OCI-LY7 (cell line): Measurements from ENCODE around the gene PPFIA2. TPM values are rescaled to one million over a fixed set of nuclear protein-coding genes. Genes with fewer than 3 reads are reported as not detected.
"Not testable (repeated sequence)": the region's sequence is repeated elsewhere in the genome, so short reads cannot be mapped to it uniquely, and the experiment has no call there.

Experiments used
- BruUV-seq: library from RNA; stranded (reverse); fragments of 400-500 nt; replicated peaks from 2 replicates; lab custom pipeline; 2021; lab: Mats Ljungman, UMichigan
- CTCF ChIA-PET: fragments of 300-600 bp; sonication (Branson Sonifier 250); formaldehyde crosslinking; loops from one replicate; lab custom pipeline; 2022; ENCODE audit warnings: antibody characterized with exemption; ENCODE audit not compliant: unreplicated experiment; lab: Charles Lee
- POLR2A ChIA-PET: fragments of 300-600 bp; sonication (Branson Sonifier 250); formaldehyde crosslinking; loops from one replicate; lab custom pipeline; 2022; ENCODE audit warnings: antibody characterized with exemption; lab: Charles Lee
- DNase-seq: peaks from one replicate; pipeline ENCODE4 v3.0.0-alpha.2; 2015; ENCODE audit warnings: low spot score
- H2AFZ ChIP-seq: fragments of 200-600 bp; sonication (generic), shearing (Covaris generic); 2 replicates; pipeline ENCODE4 v1.6.1; 2014; ENCODE audit warnings: mild to moderate bottlenecking, antibody characterized with exemption, low read length, moderate library complexity
- H3K27ac ChIP-seq: fragments of 200-600 bp; sonication (generic); 2 replicates; pipeline ENCODE4 v1.5.1; 2014; ENCODE audit warnings: mixed run types, low read depth, mild to moderate bottlenecking, moderate library complexity, low read length, inconsistent platforms; ENCODE audit not compliant: poor library complexity, severe bottlenecking
- H3K36me3 ChIP-seq: fragments of 200-600 bp; sonication (generic); 2 replicates; pipeline ENCODE4 v1.6.1; 2014; ENCODE audit warnings: mild to moderate bottlenecking, antibody characterized with exemption, low read length, moderate library complexity, mixed read lengths; ENCODE audit not compliant: insufficient read depth
- H3K4me1 ChIP-seq: fragments of 200-600 bp; sonication (generic); 2 replicates; pipeline ENCODE4 v1.5.1; 2014; ENCODE audit warnings: mild to moderate bottlenecking, low read length; ENCODE audit not compliant: insufficient read depth, poor library complexity, severe bottlenecking
- H3K4me2 ChIP-seq: fragments of 200-600 bp; sonication (generic); 2 replicates; pipeline ENCODE4 v1.6.1; 2014; ENCODE audit warnings: mild to moderate bottlenecking, low read length
- H3K4me3 ChIP-seq: fragments of 200-600 bp; sonication (generic); 2 replicates; pipeline ENCODE4 v1.5.1; 2014; ENCODE audit warnings: mild to moderate bottlenecking, low read depth, low read length; ENCODE audit not compliant: poor library complexity, severe bottlenecking
- H3K79me2 ChIP-seq: fragments of 200-600 bp; sonication (generic); 2 replicates; pipeline ENCODE4 v1.6.1; 2016; ENCODE audit warnings: low read depth, mild to moderate bottlenecking, low read length, moderate library complexity, mixed read lengths; ENCODE audit not compliant: insufficient read depth
- H3K9me2 ChIP-seq: fragments of 200-600 bp; sonication (generic); 2 replicates; pipeline ENCODE4 v1.6.1; 2016; ENCODE audit warnings: mild to moderate bottlenecking, low read length, mixed read lengths; ENCODE audit not compliant: insufficient read depth
- H3K9me3 ChIP-seq: fragments of 200-600 bp; sonication (generic); 2 replicates; pipeline ENCODE4 v1.6.1; 2014; ENCODE audit warnings: mild to moderate bottlenecking, mixed run types, low read length, mixed read lengths
- H4K20me1 ChIP-seq: fragments of 200-600 bp; sonication (generic); 2 replicates; pipeline ENCODE4 v1.6.1; 2014; ENCODE audit warnings: mild to moderate bottlenecking, antibody characterized with exemption, low read length, moderate library complexity, mixed read lengths; ENCODE audit not compliant: insufficient read depth
- EZH2phosphoT487 ChIP-seq: fragments of 200-600 bp; sonication (generic); IDR thresholded peaks from 2 replicates; pipeline ENCODE4 v1.6.1; 2018; ENCODE audit warnings: low read depth, borderline replicate concordance, mild to moderate bottlenecking, mixed run types, antibody characterized with exemption, low read length, moderate library complexity, mixed read lengths
- intact Hi-C: fragments of 100-400 bp; cut with micrococcal nuclease; formaldehyde crosslinking; loops from one replicate; pipeline ENCODE4 v1.10.0; 2022; ENCODE audit not compliant: unreplicated experiment
- total RNA-seq, 2 experiments: library from RNA; depleted of rRNA in 1 of 2; stranded (reverse); fragments of >200 nt in 1 of 2; shearing (Covaris generic) in 1 of 2; gene quantifications; 2 replicates each; pipeline ENCODE4 v1.2.3, GENCODE V29; 2014 to 2022
- TF ChIP-seq, protein P1 (sequence below): fragments of 200-600 bp; sonication (generic); conservative IDR thresholded peaks from 2 replicates; pipeline ENCODE4 v1.5.1; 2014; ENCODE audit warnings: mild to moderate bottlenecking, antibody characterized with exemption, low read length, moderate library complexity, mixed read lengths

The PPFIA2 gene
- total RNA-seq, 2 experiments from 2014 or later: not detected

DNA sequence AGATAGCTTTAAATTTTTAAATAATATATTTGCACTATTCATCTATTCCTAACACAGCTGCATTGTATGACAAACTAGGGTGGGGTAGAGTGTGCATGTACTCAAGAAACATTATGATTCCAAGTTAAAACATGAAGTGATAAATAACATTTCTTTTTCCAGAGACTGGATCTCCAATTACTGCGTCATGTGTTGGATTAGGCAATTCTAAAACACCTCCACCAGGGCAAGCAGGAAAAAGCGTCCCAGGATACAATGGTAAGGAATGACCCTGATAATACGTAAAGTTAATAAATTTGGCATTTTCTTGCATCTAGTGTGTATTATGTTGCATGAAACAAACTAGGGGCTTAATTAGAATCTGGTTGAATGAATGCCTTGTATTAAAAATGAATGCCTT is 542.4 kb downstream of the PPFIA2 start:
- H3K79me2 ChIP-seq: no peaks in the 10 kb centered on the region
- no peaks in the 10 kb centered on the region for H3K9me3 ChIP-seq
- ChIA-PET POLR2A (no interaction called here), CTCF (no interaction called here)
- intact Hi-C loops: no loop called here
- H3K4me3 ChIP-seq: no peak overlapping the region
- no peaks in the 10 kb centered on the region for H4K20me1 ChIP-seq
- no peak overlapping the region for H3K27ac ChIP-seq
- no peaks in the 10 kb centered on the region for H3K9me2 ChIP-seq
- DNase-seq: no peak
- H3K36me3 ChIP-seq: no peaks in the 10 kb centered on the region
- TF ChIP-seq, protein P1, sequence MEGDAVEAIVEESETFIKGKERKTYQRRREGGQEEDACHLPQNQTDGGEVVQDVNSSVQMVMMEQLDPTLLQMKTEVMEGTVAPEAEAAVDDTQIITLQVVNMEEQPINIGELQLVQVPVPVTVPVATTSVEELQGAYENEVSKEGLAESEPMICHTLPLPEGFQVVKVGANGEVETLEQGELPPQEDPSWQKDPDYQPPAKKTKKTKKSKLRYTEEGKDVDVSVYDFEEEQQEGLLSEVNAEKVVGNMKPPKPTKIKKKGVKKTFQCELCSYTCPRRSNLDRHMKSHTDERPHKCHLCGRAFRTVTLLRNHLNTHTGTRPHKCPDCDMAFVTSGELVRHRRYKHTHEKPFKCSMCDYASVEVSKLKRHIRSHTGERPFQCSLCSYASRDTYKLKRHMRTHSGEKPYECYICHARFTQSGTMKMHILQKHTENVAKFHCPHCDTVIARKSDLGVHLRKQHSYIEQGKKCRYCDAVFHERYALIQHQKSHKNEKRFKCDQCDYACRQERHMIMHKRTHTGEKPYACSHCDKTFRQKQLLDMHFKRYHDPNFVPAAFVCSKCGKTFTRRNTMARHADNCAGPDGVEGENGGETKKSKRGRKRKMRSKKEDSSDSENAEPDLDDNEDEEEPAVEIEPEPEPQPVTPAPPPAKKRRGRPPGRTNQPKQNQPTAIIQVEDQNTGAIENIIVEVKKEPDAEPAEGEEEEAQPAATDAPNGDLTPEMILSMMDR: no peak
- no peak for TF ChIP-seq EZH2phosphoT487
- no peak overlapping the region for H2AFZ ChIP-seq
- BruUV-seq: no TSS peak
- H3K4me2 ChIP-seq: no peak overlapping the region
- H3K4me1 ChIP-seq: no peaks in the 10 kb centered on the region

DNA sequence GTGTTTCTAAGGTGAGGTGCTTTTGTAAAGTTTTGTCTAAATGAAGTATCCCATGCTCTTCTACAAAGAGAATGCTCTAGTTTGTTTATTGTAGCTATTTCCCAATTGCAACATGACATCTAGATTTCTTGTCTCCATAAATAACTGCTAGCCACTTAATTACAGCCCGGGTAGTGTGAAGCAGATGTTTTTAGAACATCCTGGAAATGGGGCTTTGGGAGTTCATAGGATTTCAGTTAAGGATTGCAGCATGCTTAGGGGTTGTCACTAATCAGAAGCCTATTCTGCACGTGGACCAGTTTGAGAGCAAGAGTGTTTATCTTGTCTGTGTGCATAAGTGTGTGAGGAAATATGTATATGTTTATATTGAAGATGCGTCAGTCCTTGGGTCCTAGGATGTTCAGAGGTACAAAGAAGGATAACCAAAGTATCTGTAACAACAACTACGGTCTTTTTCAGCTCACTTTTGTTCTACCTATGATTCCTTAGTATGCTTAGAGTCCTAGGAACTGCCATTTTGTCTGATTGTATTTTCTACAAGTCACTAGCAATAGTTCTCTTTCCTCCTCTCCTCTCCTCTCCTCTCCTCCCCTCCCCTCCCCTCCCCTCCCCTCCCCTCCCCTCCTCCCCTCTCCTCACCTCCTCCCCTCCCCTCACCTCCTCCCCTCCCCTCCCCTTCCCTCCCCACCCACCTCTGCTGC is 546.0 kb downstream of the PPFIA2 start:
- intact Hi-C loops: no loop called here
- CTCF ChIA-PET: no interaction called here
- no TSS peak for BruUV-seq

DNA sequence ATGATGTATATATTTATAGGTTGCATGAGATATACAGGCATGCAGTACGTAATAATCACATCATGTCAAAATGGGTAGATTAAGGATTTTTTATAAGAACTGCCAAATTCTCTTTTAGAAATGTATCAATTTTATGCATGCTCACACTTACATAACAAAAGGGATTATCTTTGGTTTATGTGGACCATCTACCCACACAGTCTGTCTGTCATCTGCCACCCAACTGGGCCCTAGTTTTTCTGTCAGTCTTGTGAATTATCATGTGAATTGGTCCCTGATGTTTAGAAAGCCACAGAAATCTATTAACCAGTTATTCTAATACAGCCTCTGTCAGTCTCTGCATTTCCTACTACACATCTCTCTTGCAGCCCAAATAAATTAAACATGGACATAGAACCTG is 547.8 kb downstream of the PPFIA2 start:
- no peak for DNase-seq
- intact Hi-C loops: no loop called here

More for the DNA sequence above, 546.0 kb downstream of the PPFIA2 start:
- no peaks in the 10 kb centered on the region for H3K4me1 ChIP-seq
- H3K36me3 ChIP-seq: no peaks in the 10 kb centered on the region
- POLR2A ChIA-PET: no interaction called here
- DNase-seq: no peak
- H3K9me2 ChIP-seq: no peaks in the 10 kb centered on the region
- H2AFZ ChIP-seq: no peak overlapping the region
- H3K79me2 ChIP-seq: no peaks in the 10 kb centered on the region
- H3K27ac ChIP-seq: no peak overlapping the region
- no peak overlapping the region for H3K4me3 ChIP-seq
- no peaks in the 10 kb centered on the region for H3K9me3 ChIP-seq
- no peak for TF ChIP-seq EZH2phosphoT487
- TF ChIP-seq, protein P1: no peak
- H4K20me1 ChIP-seq: no peaks in the 10 kb centered on the region
- H3K4me2 ChIP-seq: no peak overlapping the region

DNA sequence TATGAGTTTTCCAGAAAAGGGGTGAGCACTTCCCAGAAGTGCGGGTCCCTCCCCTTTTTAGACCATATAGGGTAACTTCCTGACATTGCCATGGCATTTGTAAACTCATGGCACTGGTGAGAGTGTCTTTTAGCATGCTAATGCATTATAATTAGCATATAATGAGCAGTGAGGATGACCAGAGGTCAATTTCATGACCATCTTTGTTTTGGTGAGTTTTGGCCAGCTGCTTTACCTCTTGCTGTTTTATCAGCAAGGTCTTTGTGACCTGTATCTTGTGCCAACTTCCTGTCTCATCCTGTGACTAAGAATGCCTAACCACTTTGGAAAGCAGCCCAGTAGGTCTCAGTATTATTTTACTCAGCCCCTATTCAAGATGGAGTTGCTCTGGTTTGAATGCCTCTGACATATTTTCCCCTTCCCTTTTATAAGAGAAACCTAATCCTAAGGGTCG is 549.4 kb downstream of the PPFIA2 start:
- DNase-seq, intact Hi-C loops, H3K36me3 ChIP-seq, CTCF ChIA-PET, H3K4me2 ChIP-seq, H3K27ac ChIP-seq, H3K79me2 ChIP-seq, H3K4me3 ChIP-seq, H2AFZ ChIP-seq, BruUV-seq, H3K4me1 ChIP-seq, H3K9me2 ChIP-seq, POLR2A ChIA-PET, H3K9me3 ChIP-seq, H4K20me1 ChIP-seq: not testable (repeated sequence)

More for the DNA sequence above, 547.8 kb downstream of the PPFIA2 start:
- H4K20me1 ChIP-seq: no peaks in the 10 kb centered on the region
- ChIA-PET POLR2A (no interaction called here), CTCF (no interaction called here)
- H3K9me3 ChIP-seq: no peaks in the 10 kb centered on the region
- no peak overlapping the region for H3K4me3 ChIP-seq
- no peaks in the 10 kb centered on the region for H3K36me3 ChIP-seq
- H2AFZ ChIP-seq: no peak overlapping the region
- BruUV-seq: no TSS peak
- H3K4me2 ChIP-seq: no peak overlapping the region
- H3K79me2 ChIP-seq: no peaks in the 10 kb centered on the region
- TF ChIP-seq, protein P1: no peak
- TF ChIP-seq EZH2phosphoT487: no peak
- no peaks in the 10 kb centered on the region for H3K4me1 ChIP-seq
- no peaks in the 10 kb centered on the region for H3K9me2 ChIP-seq
- no peak overlapping the region for H3K27ac ChIP-seq
